Measurements from ENCODE around the gene ODAD3. TPM values are rescaled to one million over a fixed set of nuclear protein-coding genes. Genes with fewer than 3 reads are reported as not detected.
A peak's percentile ranks its signal among the peaks of the same experiment; 100 is the strongest.
"Not testable (repeated sequence)": the region's sequence is repeated elsewhere in the genome, so short reads cannot be mapped to it uniquely, and the experiment has no call there.

ODAD3 gene
- total RNA-seq, 1 donor from 2014 or later = 4.3 TPM

- Histone ChIP-seq H3K36me3 (no peaks in the 10 kb centered on the region), H3K27ac (no peak overlapping the region), H3K27me3 (ENCODE audit: low read depth) (peaks cover 11% of the 10 kb centered on the region), H3K9me3 (no peaks in the 10 kb centered on the region), H3K4me3 (no peak overlapping the region), H3K4me1 (peaks cover 11% of the 10 kb centered on the region)
- ATAC-seq = no peak
- intact Hi-C loops (cut with DNase I) = no loop called here
- TF ChIP-seq CTCF (IDR thresholded peaks at IDR 0.05) = no peak
- no peak for DNase-seq
Measured at GRCh38 chr19:11414544-11414943, 20.4 kb downstream of the ODAD3 start.

DNA sequence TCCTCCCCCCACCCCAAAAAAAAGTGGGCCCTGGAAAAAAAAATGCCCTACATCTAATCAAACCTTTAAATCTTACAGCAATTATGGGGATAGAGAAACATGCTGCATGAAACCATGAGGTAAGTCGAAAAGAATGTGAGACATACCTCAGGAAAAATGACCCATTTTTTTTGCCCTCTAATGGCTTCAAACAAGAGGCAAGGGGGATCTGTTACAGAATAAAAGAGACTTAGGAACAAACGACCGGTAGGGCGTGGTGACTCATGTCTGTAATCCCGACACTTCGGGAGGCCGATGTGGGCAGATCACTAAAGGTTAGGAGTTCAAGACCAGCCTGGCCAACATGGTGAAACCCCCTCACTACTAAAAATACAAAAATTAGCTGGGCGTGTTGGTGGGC is 24.2 kb downstream of the ODAD3 start:
- no peaks in the 10 kb centered on the region for H3K9me3 ChIP-seq
- intact Hi-C loops (cut with DNase I) = no loop called here
- no peak for DNase-seq
- ATAC-seq = no peak
- H3K4me3 ChIP-seq = no peak overlapping the region
- H3K27me3 ChIP-seq (ENCODE audit: low read depth) = no peaks in the 10 kb centered on the region
- no peak for TF ChIP-seq CTCF (IDR thresholded peaks at IDR 0.05)
- no peaks in the 10 kb centered on the region for H3K36me3 ChIP-seq
- H3K27ac ChIP-seq = no peak overlapping the region
- H3K4me1 ChIP-seq = peaks cover 5% of the 10 kb centered on the region

DNA sequence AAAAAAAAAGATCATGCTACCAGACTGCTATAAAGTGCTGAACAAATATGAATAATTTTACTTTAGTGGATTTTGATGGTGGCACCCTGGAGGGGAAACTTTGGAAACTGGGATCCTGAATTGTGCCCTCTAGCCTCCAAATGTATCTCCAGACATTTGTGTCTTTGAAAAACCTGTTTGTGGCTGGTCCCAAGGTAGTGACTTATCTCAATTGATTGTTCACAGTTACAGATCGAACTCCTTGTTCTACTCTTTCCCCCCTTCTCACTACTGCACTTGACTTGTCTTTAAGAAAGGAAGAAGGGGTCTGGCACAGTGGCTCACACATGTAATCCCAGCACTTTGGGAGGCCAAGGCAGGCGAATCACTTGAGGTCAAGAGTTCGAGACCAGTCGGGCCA is 26.3 kb downstream of the ODAD3 start:
- intact Hi-C loops (cut with DNase I) = no loop called here
- Histone ChIP-seq H3K27me3 (ENCODE audit: low read depth) (no peaks in the 10 kb centered on the region), H3K27ac (no peak overlapping the region), H3K36me3 (peaks cover 2% of the 10 kb centered on the region), H3K9me3 (no peaks in the 10 kb centered on the region), H3K4me3 (no peak overlapping the region), H3K4me1 (peaks cover 5% of the 10 kb centered on the region)
- no peak for DNase-seq
- ATAC-seq = no peak
- TF ChIP-seq CTCF (IDR thresholded peaks at IDR 0.05) = no peak

- H3K27me3 ChIP-seq (ENCODE audit: low read depth); H3K9me3 ChIP-seq; H3K27ac ChIP-seq; H3K4me3 ChIP-seq; H3K4me1 ChIP-seq; intact Hi-C loops (cut with DNase I): not testable (repeated sequence)
- ATAC-seq = peak; percentile 12 to 13
- H3K36me3 ChIP-seq = peaks cover 12% of the 10 kb centered on the region
- peak; percentile 65 for DNase-seq
Measured at GRCh38 chr19:11406703-11407236, 28.2 kb downstream of the ODAD3 start.

DNA sequence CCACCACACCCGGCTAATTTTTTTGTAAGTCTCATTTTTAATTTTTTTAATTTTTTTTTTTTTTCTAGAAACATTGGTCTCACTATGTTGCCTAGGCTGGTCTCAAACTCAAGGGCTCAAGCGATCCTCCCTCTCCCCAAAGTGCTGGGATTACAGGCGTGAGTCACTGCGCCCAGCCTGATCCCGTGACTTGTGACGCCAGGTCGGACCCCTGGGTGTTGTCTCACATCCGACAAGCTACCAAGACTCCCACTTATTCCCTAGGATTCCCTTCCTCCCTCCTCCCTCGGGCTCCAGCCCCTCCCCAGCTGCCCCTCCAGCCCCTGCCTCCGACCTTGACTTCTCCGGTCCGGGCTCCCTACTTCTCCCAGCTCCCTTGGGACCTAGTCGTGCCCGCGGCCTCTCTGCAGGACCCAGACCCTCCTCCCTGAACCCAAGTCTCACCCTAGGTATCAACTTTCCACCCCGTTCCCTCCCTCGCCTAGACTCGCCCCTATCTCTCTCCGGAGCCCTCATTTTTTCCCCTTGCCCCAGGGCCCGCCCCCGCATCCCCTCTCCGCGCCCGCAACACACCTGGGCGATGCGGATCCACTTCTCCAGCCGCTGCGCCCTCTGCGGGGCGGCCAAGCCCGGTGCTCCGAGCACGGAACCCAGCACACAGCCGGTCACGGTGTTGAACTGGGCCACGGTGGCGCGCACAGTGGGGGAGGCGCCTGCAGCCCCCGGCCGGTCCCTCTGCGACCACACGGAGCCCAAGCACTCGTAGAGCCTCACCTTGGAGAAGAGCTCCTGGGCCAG is 28.9 kb downstream of the ODAD3 start:
- peak; percentile 32 to 49 for ATAC-seq
- H3K9me3 ChIP-seq = no peaks in the 10 kb centered on the region
- intact Hi-C loops (cut with DNase I) = no loop called here
- TF ChIP-seq CTCF (IDR thresholded peaks at IDR 0.05) = peak; percentile 24
- H3K4me3 ChIP-seq = no peak overlapping the region
- DNase-seq = no peak
- peaks cover 5% of the 10 kb centered on the region for H3K4me1 ChIP-seq
- no peaks in the 10 kb centered on the region for H3K27me3 ChIP-seq (ENCODE audit: low read depth)
- peaks cover 15% of the 10 kb centered on the region for H3K36me3 ChIP-seq
- H3K27ac ChIP-seq = no peak overlapping the region

DNA sequence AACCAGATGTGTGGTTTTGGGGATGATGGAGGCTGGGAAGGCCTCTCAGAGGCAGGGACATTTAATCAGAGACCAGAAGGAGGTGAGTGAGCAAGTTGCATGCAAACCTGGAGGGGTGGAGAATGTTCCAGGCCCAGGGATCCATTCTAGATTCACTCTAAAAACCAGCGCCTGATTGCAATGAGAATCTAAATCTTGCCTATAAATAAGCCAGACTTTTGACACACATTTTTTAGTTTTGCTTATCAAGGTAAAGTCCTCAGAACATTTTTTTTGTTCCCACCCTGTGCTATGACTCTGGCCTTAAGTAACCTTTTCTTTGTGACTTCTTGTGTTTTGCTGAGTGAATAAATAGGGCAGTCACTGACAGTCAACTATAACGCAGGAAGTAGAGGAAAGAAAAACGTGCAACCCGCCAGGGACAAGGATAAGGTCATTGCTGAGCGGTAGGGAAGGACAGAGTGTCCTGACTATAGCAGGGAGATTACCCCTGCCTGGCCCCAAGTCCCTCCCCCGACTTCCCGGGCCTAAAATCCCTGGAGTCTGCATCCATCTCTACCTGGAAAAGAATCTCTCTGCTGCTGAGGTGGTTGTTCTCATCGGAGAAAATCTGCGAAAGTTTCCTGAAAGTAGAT is 30.2 kb downstream of the ODAD3 start:
- H3K36me3 ChIP-seq = peaks cover 20% of the 10 kb centered on the region
- no peak for TF ChIP-seq CTCF (IDR thresholded peaks at IDR 0.05)
- no peak overlapping the region for H3K4me3 ChIP-seq
- no peak overlapping the region for H3K27ac ChIP-seq
- intact Hi-C loops (cut with DNase I) = no loop called here
- peaks cover 5% of the 10 kb centered on the region for H3K4me1 ChIP-seq
- ATAC-seq (no peak), DNase-seq (no peak)
- no peaks in the 10 kb centered on the region for H3K9me3 ChIP-seq
- H3K27me3 ChIP-seq (ENCODE audit: low read depth) = no peaks in the 10 kb centered on the region

Measured in lower lobe of right lung (tissue), 2 donors.